Retinal pigment epithelial cell (primary cell): ENCODE results near the gene ITGA8.

Source experiments
- DNase-seq: peaks from one replicate; pipeline ENCODE4 v3.0.0-alpha.2; 2010; ENCODE audit warnings: low read depth
- H3K4me3 ChIP-seq: 2 replicates; pipeline ENCODE4 v1.5.1; 2011; ENCODE audit warnings: mild to moderate bottlenecking, low read length, control low read depth, moderate library complexity
- TF ChIP-seq, protein P1 (sequence below): conservative IDR thresholded peaks from 2 replicates; pipeline ENCODE4 v1.5.1; 2011; ENCODE audit warnings: low read depth, low read length, control low read depth, inconsistent platforms

Gene ITGA8

DNA sequence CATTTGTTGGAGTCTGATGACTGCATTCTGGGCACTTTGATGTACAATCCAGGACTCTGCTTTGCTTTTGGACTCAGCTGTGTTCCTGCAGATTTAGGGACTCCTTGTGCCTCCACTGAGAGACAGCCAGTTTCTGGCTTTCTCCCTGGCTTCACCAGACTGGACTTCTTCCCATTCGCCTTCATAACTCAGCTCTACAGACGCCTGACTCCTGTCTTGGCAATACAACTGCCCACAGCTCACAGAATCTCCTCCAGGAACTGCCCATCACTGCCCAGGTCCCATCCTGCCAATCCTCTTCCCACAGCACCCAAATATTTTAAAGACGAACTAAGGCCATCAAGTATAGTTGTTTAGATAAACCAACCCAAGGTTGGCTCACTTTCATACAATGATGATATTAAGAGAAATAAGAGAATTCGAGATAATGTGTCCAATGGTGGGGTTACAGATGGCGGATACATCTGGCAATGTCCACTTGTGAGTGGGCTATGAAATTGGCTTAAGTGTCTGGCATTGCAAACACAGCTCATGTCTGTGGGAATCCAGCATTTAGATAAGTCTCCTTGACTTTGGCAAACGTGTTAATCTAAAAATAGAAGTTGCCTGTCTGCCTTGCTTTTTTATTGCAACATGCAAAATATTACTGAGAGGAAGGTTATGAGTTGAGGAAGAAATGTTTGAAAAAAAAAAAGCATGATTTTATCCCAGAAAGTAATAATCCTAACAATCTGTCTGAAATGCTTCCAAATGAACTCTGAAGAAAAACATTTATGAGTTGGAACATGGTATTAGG lies 95.1 kb downstream of the ITGA8 start:
- no peak for DNase-seq
- TF ChIP-seq, protein P1, sequence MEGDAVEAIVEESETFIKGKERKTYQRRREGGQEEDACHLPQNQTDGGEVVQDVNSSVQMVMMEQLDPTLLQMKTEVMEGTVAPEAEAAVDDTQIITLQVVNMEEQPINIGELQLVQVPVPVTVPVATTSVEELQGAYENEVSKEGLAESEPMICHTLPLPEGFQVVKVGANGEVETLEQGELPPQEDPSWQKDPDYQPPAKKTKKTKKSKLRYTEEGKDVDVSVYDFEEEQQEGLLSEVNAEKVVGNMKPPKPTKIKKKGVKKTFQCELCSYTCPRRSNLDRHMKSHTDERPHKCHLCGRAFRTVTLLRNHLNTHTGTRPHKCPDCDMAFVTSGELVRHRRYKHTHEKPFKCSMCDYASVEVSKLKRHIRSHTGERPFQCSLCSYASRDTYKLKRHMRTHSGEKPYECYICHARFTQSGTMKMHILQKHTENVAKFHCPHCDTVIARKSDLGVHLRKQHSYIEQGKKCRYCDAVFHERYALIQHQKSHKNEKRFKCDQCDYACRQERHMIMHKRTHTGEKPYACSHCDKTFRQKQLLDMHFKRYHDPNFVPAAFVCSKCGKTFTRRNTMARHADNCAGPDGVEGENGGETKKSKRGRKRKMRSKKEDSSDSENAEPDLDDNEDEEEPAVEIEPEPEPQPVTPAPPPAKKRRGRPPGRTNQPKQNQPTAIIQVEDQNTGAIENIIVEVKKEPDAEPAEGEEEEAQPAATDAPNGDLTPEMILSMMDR, result no peak
- no peak overlapping the region for H3K4me3 ChIP-seq

DNA sequence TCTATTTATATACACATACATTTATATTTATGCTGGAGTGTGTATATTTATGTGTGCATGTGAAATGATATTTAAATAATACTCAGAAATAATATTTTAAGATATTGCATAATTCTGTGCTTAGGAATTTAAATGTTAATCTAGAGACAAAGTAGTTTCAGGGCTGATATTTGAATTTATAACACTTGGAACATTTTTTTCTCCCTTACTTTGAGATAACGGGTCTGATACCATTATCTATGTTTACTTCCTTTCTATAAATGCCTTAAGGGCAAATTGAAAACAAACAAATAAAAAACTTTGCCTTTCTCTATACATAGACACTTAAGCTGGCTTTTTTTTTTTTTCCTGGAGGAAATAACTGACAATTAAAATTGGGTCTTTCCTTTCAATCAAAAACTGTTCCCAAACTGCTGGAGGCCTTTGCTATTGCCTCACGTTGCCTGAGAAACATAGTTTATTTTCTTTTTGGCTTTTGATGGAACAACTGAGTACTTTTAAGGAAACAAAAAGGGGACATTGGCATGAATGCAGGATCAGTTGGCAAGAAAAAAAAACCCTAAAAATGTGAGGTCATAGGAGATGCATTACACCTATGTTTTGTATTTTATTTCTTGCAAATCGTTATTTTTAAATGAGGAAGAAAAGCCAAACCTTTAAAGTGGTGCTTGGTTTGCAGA lies 98.7 kb downstream of the ITGA8 start:
- H3K4me3 ChIP-seq, result no peak overlapping the region
- no peak for DNase-seq
- TF ChIP-seq, protein P1, result no peak

DNA sequence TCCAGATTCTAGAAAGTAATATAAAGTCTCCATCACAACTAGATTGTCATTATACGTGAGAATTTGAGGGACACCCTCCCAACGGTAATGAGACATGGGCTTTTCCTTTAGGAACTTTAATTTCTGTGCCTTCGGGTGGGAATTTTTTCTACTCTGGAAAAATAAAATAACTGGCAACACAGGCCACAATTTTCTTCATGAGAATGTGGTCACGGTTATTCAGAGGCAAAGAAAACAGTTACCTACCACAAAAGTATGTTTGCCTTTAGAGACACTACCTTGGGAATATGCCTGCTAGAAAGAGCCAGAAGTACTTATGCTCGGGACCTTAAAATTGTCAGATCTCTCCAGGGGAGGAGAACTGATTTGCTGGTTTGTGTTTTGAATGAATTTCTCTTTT lies 99.4 kb downstream of the ITGA8 start:
- H3K4me3 ChIP-seq, result no peak overlapping the region
- TF ChIP-seq, protein P1, result no peak
- no peak for DNase-seq

DNA sequence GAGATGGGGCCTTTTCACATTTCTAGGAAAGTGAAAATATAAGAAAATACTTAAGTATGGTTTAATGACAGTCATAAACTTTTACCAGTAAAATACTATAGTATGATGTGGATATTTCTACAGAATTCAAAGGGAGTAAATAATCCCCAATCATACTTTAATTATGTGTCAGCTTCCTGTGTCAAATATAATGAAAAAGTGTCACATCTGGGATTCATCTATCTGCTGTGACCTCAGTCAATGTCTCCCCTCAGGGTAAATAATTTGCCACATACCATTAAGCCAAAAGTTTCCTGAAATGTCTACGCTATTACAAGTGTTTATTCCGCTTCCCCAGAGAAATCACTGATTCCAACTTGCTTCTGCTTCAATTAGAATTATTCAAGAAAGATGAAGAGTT lies 110.5 kb downstream of the ITGA8 start:
- no peak for DNase-seq
- TF ChIP-seq, protein P1, result no peak
- no peak overlapping the region for H3K4me3 ChIP-seq

DNA sequence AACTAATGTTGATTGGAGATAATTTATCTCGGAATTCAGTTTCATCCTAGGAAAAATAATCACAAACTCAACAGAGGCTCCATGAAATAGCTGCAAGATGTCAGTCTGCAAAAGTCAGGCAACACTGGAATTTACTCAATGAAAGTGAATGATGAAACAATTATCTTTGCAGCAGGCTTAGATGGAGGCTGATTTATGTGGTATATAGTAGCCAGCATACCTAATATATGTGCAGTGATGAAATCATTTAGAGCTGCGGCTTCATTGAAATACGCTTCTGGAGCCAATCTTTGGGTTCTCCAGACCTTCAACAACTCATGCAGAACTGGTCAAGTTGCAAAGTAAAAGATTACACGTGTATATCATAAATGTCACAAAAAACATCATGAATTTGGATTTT lies 113.3 kb downstream of the ITGA8 start:
- TF ChIP-seq, protein P1, result no peak
- DNase-seq, result no peak
- H3K4me3 ChIP-seq, result no peak overlapping the region

DNA sequence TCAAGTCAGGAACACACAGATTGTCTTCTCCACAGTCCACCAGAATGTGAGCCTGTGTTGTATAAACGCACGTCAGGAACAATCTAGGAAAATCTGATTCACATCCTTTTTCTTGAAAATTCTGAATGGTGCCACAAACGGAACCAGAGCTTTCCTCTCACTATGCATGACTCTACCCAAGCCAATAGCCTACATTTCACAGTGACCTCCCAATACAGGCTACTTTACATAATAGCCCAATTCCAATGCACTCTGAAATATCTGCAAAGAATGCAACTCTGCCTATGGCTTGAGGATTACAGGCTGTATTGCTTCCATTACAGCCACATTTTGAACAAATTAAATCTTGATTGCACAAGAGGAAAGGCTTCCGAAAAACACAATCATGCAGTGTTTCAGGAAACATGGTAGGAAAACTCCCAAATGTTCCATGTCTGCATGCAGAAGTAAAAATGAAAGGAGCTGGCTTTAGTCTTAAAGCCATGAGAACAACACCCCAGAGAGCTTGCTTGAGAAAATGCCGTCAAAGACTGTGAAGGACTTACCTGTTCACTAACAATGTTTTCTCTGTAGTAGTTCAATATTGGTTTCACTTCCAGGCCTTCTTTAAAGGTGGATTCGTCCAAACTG lies 113.9 kb downstream of the ITGA8 start:
- no peak for DNase-seq
- no peak overlapping the region for H3K4me3 ChIP-seq
- TF ChIP-seq, protein P1, result no peak
